Measurements from ENCODE around the gene DHRS1.

GRCh38 chr14:24254630-24255392 lies 44.8 kb downstream of the DHRS1 start:
- TF ChIP-seq YY1 (IDR thresholded peaks at IDR 0.05; ENCODE audit: borderline replicate concordance in 1 of 3, control insufficient read depth in 1 of 3, extremely low read depth in 1 of 3, insufficient read depth in 3 of 3, insufficient read length in 1 of 3, insufficient replicate concordance in 2 of 3, low read depth in 1 of 3, low read length in 2 of 3) = no peak
- no peak for TF ChIP-seq ERF (CRISPR knock-in tag; IDR thresholded peaks at IDR 0.05)

All from K562 (cell line).